HepG2 (cell line): ENCODE results near the gene SLC29A1. TPM values are rescaled to one million over a fixed set of nuclear protein-coding genes. Genes with fewer than 3 reads are reported as not detected.

Experiments used
- BATF2 ChIP-seq: sonication (generic); formaldehyde crosslinking; IDR thresholded peaks from 2 replicates; pipeline ENCODE4 v1.8.0; 2022; ENCODE audit warnings: mild to moderate bottlenecking, missing genetic modification reagents, moderate library complexity
- DNMT3B ChIP-seq: conservative IDR thresholded peaks from 2 replicates; pipeline ENCODE4 v1.6.1; 2016; ENCODE audit warnings: missing biosample characterization, control low read depth
- GABPA ChIP-seq, 2 experiments: IDR thresholded peaks; 2 replicates each; pipeline ENCODE4 v1.6.1; 2011 to 2016; ENCODE audit warnings: low read depth in 2 of 2, low read length in 1 of 2, missing biosample characterization in 1 of 2, missing genetic modification characterization in 1 of 2
- HOXD1 ChIP-seq: sonication (generic); formaldehyde crosslinking; IDR thresholded peaks from 2 replicates; pipeline ENCODE4 v1.5.0; 2020; ENCODE audit warnings: missing genetic modification reagents
- PHF21A ChIP-seq: sonication (generic); formaldehyde crosslinking; IDR thresholded peaks from 2 replicates; pipeline ENCODE4 v1.5.0; 2020; ENCODE audit warnings: mild to moderate bottlenecking, missing genetic modification reagents
- RAD51 ChIP-seq: fragments of 450-650 bp; IDR thresholded peaks from 2 replicates; pipeline ENCODE4 v1.6.1; 2016; ENCODE audit warnings: borderline replicate concordance
- SALL2 ChIP-seq: sonication (generic); formaldehyde crosslinking; IDR thresholded peaks from 2 replicates; pipeline ENCODE4 v1.8.1; 2023; ENCODE audit warnings: mild to moderate bottlenecking, missing genetic modification reagents, inconsistent platforms
- SKI ChIP-seq: fragments of 450-650 bp; IDR thresholded peaks from one replicate; pipeline ENCODE4 v1.6.1; 2018; ENCODE audit warnings: mild to moderate bottlenecking; ENCODE audit not compliant: partially characterized antibody
- SUZ12 ChIP-seq: fragments of 150-350 bp; IDR thresholded peaks from 2 replicates; pipeline ENCODE4 v1.6.1; 2014; ENCODE audit warnings: low read depth, low read length
- YEATS4 ChIP-seq: sonication (generic); formaldehyde crosslinking; IDR thresholded peaks from 2 replicates; pipeline ENCODE4 v1.4.0; 2020; ENCODE audit warnings: missing genetic modification reagents, borderline replicate concordance
- ZFX ChIP-seq: sonication (generic); formaldehyde crosslinking; IDR thresholded peaks from 2 replicates; pipeline ENCODE4 v1.4.0; 2020; ENCODE audit warnings: mild to moderate bottlenecking, low read depth, missing genetic modification reagents, moderate library complexity
- ZNF318 ChIP-seq: sonication (generic); formaldehyde crosslinking; IDR thresholded peaks from 2 replicates; pipeline ENCODE4 v1.4.0; 2020; ENCODE audit warnings: mild to moderate bottlenecking, missing genetic modification reagents
- ZNF580 ChIP-seq: IDR thresholded peaks from 2 replicates; pipeline ENCODE4 v1.6.1; 2016; ENCODE audit warnings: low read depth, borderline replicate concordance
- ZNF724P ChIP-seq: sonication (generic); formaldehyde crosslinking; IDR thresholded peaks from 2 replicates; pipeline ENCODE4 v1.8.0; 2022; ENCODE audit warnings: missing genetic modification reagents, borderline replicate concordance
- ZNF747 ChIP-seq: sonication (generic); formaldehyde crosslinking; IDR thresholded peaks from 2 replicates; pipeline ENCODE4 v1.8.1; 2023; ENCODE audit warnings: missing genetic modification reagents, mild to moderate bottlenecking, borderline replicate concordance
- polyA plus RNA-seq, 8 experiments: library from polyadenylated mRNA; depleted of rRNA in 3 of 8; stranded (reverse) in 7 of 8; unstranded in 1 of 8; fragments of >200 nt; fragmentation: Illumina TruSeq in 4 of 8; extraction: Trizol in 4 of 8; gene quantifications; 2 replicates each; pipeline versions ENCODE4 v1.2.1 to v1.2.3, GENCODE V29; 2011 to 2016; ENCODE audit warnings: low read depth in 4 of 8, missing spikeins in 1 of 8, mixed read lengths in 1 of 8; ENCODE audit not compliant: insufficient read depth in 1 of 8
- total RNA-seq, 5 experiments: library from RNA; depleted of rRNA; stranded (reverse); fragments of >200 nt; fragmentation: Illumina TruSeq; extraction: Trizol; gene quantifications; 2 replicates each; pipeline ENCODE4 v1.2.3, GENCODE V29; 2016; ENCODE audit warnings: low read depth in 1 of 5
- TF ChIP-seq, protein P1 (sequence below): sonication (generic); formaldehyde crosslinking; IDR thresholded peaks from 2 replicates; pipeline ENCODE4 v1.4.0; 2020; ENCODE audit warnings: mild to moderate bottlenecking, missing genetic modification reagents
- TF ChIP-seq, protein P2 (sequence below), 2 experiments: sonication (generic) in 1 of 2; formaldehyde crosslinking in 1 of 2; IDR thresholded peaks; 2 replicates each; pipeline versions ENCODE4 v1.4.0 to v1.6.1; 2018 to 2020; ENCODE audit warnings: missing genetic modification reagents in 2 of 2, borderline replicate concordance in 1 of 2, low read depth in 1 of 2, mild to moderate bottlenecking in 1 of 2, missing biosample characterization in 1 of 2

SLC29A1 gene
- total and polyA plus RNA-seq, 2 of the 13 experiments (the other 11 are each of a cell fraction or from before 2014, with no cell fraction given), result 43.2 to 106 TPM

- TF ChIP-seq, protein P1, sequence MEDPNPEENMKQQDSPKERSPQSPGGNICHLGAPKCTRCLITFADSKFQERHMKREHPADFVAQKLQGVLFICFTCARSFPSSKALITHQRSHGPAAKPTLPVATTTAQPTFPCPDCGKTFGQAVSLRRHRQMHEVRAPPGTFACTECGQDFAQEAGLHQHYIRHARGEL (CRISPR knock-in tag), result peak; percentile 31; the same call in 1 of the 2 replicates
- TF ChIP-seq YEATS4 (CRISPR knock-in tag) (peak; percentile 83), ZNF580 (CRISPR knock-in tag) (peak; percentile 78), ZNF724P (CRISPR knock-in tag) (peak; percentile 73; the same call in 1 of the 2 replicates), GABPA (IDR thresholded peaks at IDR 0.05; ENCODE audit: low read depth, low read length) (no peak), GABPA (CRISPR knock-in tag; IDR thresholded peaks at IDR 0.05; ENCODE audit: low read depth) (no peak), ZNF318 (CRISPR knock-in tag) (peak; percentile 84; the same call in 1 of the 2 replicates), BATF2 (CRISPR knock-in tag) (0 out of 2 replicates have a peak, but pooled peaks have one; percentile 33), DNMT3B (CRISPR knock-in tag) (no peak), PHF21A (peak; percentile 59; the same call in 1 of the 2 replicates), SKI (peak; percentile 61), SUZ12 (0 out of 2 replicates have a peak, but pooled peaks have one; percentile 19), ZFX (CRISPR knock-in tag) (peak; percentile 92), SALL2 (peak; percentile 94), ZNF747 (CRISPR knock-in tag) (peak; percentile 51; the same call in 1 of the 2 replicates), HOXD1 (CRISPR knock-in tag) (0 out of 2 replicates have a peak, but pooled peaks have one; percentile 35), RAD51 (no peak)
- TF ChIP-seq, protein P2, sequence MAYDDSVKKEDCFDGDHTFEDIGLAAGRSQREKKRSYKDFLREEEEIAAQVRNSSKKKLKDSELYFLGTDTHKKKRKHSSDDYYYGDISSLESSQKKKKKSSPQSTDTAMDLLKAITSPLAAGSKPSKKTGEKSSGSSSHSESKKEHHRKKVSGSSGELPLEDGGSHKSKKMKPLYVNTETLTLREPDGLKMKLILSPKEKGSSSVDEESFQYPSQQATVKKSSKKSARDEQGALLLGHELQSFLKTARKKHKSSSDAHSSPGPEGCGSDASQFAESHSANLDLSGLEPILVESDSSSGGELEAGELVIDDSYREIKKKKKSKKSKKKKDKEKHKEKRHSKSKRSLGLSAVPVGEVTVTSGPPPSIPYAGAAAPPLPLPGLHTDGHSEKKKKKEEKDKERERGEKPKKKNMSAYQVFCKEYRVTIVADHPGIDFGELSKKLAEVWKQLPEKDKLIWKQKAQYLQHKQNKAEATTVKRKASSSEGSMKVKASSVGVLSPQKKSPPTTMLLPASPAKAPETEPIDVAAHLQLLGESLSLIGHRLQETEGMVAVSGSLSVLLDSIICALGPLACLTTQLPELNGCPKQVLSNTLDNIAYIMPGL (CRISPR knock-in tag; IDR thresholded peaks at IDR 0.05; ENCODE audit: borderline replicate concordance in 1 of 2, low read depth in 1 of 2), result peak; percentile 97 to 99
Observed at GRCh38 chr6:44237813-44238433, 14.5 kb downstream of the SLC29A1 start (continued).
